ENCODE data around the gene LRRC4. TPM values are rescaled to one million over a fixed set of nuclear protein-coding genes. Genes with fewer than 3 reads are reported as not detected.

Gene LRRC4
- total RNA-seq, 1 experiment from 2014 or later: 0.39 TPM

GRCh38 chr7:128074736-128075135 is 43.5 kb upstream of the LRRC4 start:
- no peaks in the 10 kb centered on the region for H3K79me2 ChIP-seq (ENCODE audit: low read depth)
- DNase-seq: no peak
- no peak overlapping the region for H3K4me3 ChIP-seq
- H2AFZ ChIP-seq: no peak overlapping the region
- H3F3A ChIP-seq (ENCODE audit: insufficient read depth, low read depth): no peaks in the 10 kb centered on the region
- H3K9me3 ChIP-seq (ENCODE audit: insufficient read depth, low read depth): no peaks in the 10 kb centered on the region
- TF ChIP-seq CTCF (conservative IDR thresholded peaks at IDR 0.05) (no peak), EZH2 (IDR thresholded peaks at IDR 0.05; ENCODE audit: low read depth) (no peak)
- no peaks in the 10 kb centered on the region for H4K20me1 ChIP-seq (ENCODE audit: insufficient read depth)
- ChIA-PET POLR2A (ENCODE audit: unreplicated experiment) (interaction anchor here (0.6 kb wide), 1 partner anchor 38 kb away, joined by 3 read pairs; no protein-coding TSS in a partner anchor), CTCF (no interaction called here)
- H3K4me2 ChIP-seq: no peak overlapping the region
- no peaks in the 10 kb centered on the region for H3K9me2 ChIP-seq (ENCODE audit: insufficient read depth)
- no peak overlapping the region for H3K27ac ChIP-seq
- no peaks in the 10 kb centered on the region for H3K36me3 ChIP-seq (ENCODE audit: low read depth)
- no TSS peak for BruUV-seq (replicated peaks)
- intact Hi-C loops (cut with micrococcal nuclease; ENCODE audit: unreplicated experiment): no loop called here
- H3K27me3 ChIP-seq (ENCODE audit: insufficient read depth, low read depth): no peaks in the 10 kb centered on the region
- H3K4me1 ChIP-seq (replicated peaks; ENCODE audit: insufficient read depth): no peaks in the 10 kb centered on the region

GRCh38 chr7:128074336-128074735 is 43.1 kb upstream of the LRRC4 start:
- no peaks in the 10 kb centered on the region for H3K9me3 ChIP-seq (ENCODE audit: insufficient read depth, low read depth)
- DNase-seq: no peak

GRCh38 chr7:128073671-128074310 is 42.6 kb upstream of the LRRC4 start:
- Histone ChIP-seq H4K20me1 (ENCODE audit: insufficient read depth) (no peaks in the 10 kb centered on the region), H3K4me2 (no peak overlapping the region), H3K9me3 (ENCODE audit: insufficient read depth, low read depth) (no peaks in the 10 kb centered on the region), H3K4me1 (replicated peaks; ENCODE audit: insufficient read depth) (no peaks in the 10 kb centered on the region), H3K4me3 (no peak overlapping the region), H3F3A (ENCODE audit: insufficient read depth, low read depth) (no peaks in the 10 kb centered on the region), H3K27ac (no peak overlapping the region), H3K9me2 (ENCODE audit: insufficient read depth) (no peaks in the 10 kb centered on the region), H3K79me2 (ENCODE audit: low read depth) (no peaks in the 10 kb centered on the region), H2AFZ (no peak overlapping the region), H3K27me3 (ENCODE audit: insufficient read depth, low read depth) (no peaks in the 10 kb centered on the region), H3K36me3 (ENCODE audit: low read depth) (no peaks in the 10 kb centered on the region)
- intact Hi-C loops (cut with micrococcal nuclease; ENCODE audit: unreplicated experiment): no loop called here
- ChIA-PET CTCF (no interaction called here), POLR2A (ENCODE audit: unreplicated experiment) (interaction anchor here (0.5 kb wide), 1 partner anchor 388 kb away, joined by 5 read pairs; no protein-coding TSS in a partner anchor)
- TF ChIP-seq CTCF (conservative IDR thresholded peaks at IDR 0.05): no peak
- TF ChIP-seq EZH2 (IDR thresholded peaks at IDR 0.05; ENCODE audit: low read depth): no peak
- DNase-seq: no peak
- BruUV-seq (replicated peaks): no TSS peak

More at GRCh38 chr7:128074336-128074735, 43.1 kb upstream of the LRRC4 start:
- H3K4me2 ChIP-seq: no peak overlapping the region
- no peak overlapping the region for H3K27ac ChIP-seq
- no peaks in the 10 kb centered on the region for H3K79me2 ChIP-seq (ENCODE audit: low read depth)
- TF ChIP-seq CTCF (conservative IDR thresholded peaks at IDR 0.05) (no peak), EZH2 (IDR thresholded peaks at IDR 0.05; ENCODE audit: low read depth) (no peak)
- H3K36me3 ChIP-seq (ENCODE audit: low read depth): no peaks in the 10 kb centered on the region
- BruUV-seq (replicated peaks): no TSS peak
- CTCF ChIA-PET: no interaction called here
- H2AFZ ChIP-seq: no peak overlapping the region
- POLR2A ChIA-PET (ENCODE audit: unreplicated experiment): interaction anchor here (0.5 kb wide), 1 partner anchor 387 kb away, joined by 5 read pairs; no protein-coding TSS in a partner anchor
- no peaks in the 10 kb centered on the region for H3K4me1 ChIP-seq (replicated peaks; ENCODE audit: insufficient read depth)
- intact Hi-C loops (cut with micrococcal nuclease; ENCODE audit: unreplicated experiment): no loop called here
- no peaks in the 10 kb centered on the region for H4K20me1 ChIP-seq (ENCODE audit: insufficient read depth)
- no peaks in the 10 kb centered on the region for H3F3A ChIP-seq (ENCODE audit: insufficient read depth, low read depth)
- H3K27me3 ChIP-seq (ENCODE audit: insufficient read depth, low read depth): no peaks in the 10 kb centered on the region
- no peak overlapping the region for H3K4me3 ChIP-seq
- H3K9me2 ChIP-seq (ENCODE audit: insufficient read depth): no peaks in the 10 kb centered on the region
